GM12878 (cell line): Measurements from ENCODE around the gene NAT8. TPM values are rescaled to one million over a fixed set of nuclear protein-coding genes. Genes with fewer than 3 reads are reported as not detected.
"Not testable (repeated sequence)": the region's sequence is repeated elsewhere in the genome, so short reads cannot be mapped to it uniquely, and the experiment has no call there.

Experiments used
- ATAC-seq: fragments of 200-7000 bp; cut with Tn5 transposase; 3 replicates; pipeline ENCODE4 v1.9.1; 2020; ENCODE audit warnings: mild to moderate bottlenecking, moderate library complexity
- BruUV-seq: library from RNA; stranded (reverse); fragments of 400-500 nt; replicated peaks from 2 replicates; lab custom pipeline; 2021; lab: Mats Ljungman, UMichigan
- CTCF ChIA-PET: fragments of 300-600 bp; sonication (Branson Sonifier 250); formaldehyde crosslinking; extraction: SDS; loops from one replicate; lab custom pipeline; 2021; ENCODE audit warnings: inconsistent platforms; lab: Yijun Ruan, JAX
- POLR2A ChIA-PET: fragments of 350-600 bp; formaldehyde crosslinking; extraction: SDS; loops from one replicate; lab custom pipeline; 2021; ENCODE audit warnings: inconsistent platforms; lab: Charles Lee
- RAD21 ChIA-PET: fragments of 300-600 bp; sonication (Branson Sonifier 250); formaldehyde crosslinking; loops from one replicate; lab custom pipeline; 2023; ENCODE audit warnings: antibody characterized with exemption; ENCODE audit not compliant: unreplicated experiment; lab: Charles Lee
- SMC1A ChIA-PET: fragments of 300-600 bp; sonication (Branson Sonifier 250); formaldehyde crosslinking; loops from one replicate; lab custom pipeline; 2023; ENCODE audit not compliant: unreplicated experiment, uncharacterized antibody; lab: Charles Lee
- DNase-seq: peaks from one replicate; pipeline ENCODE4 v3.0.0-alpha.2; 2011; ENCODE audit warnings: low read depth, low spot score
- FAIRE-seq: peaks from 3 replicates; lab custom pipeline; 2011; peaks lifted over from hg19 to GRCh38; lab: Jason Lieb, UNC
- H2AFZ ChIP-seq: 2 replicates; pipeline ENCODE4 v1.6.0; 2011; ENCODE audit warnings: low read depth, low read length, control low read depth; ENCODE audit not compliant: control insufficient read depth
- H3K27ac ChIP-seq: 2 replicates; pipeline ENCODE4 v1.5.1; 2011; ENCODE audit warnings: control low read depth; ENCODE audit not compliant: control insufficient read depth, insufficient read depth
- H3K27me3 ChIP-seq, 2 experiments: replicated peaks in 1 of 2; 2 replicates each; pipeline versions ENCODE4 v1.6.0 to v1.6.1; 2011; ENCODE audit warnings: low read length in 1 of 2; ENCODE audit not compliant: control insufficient read depth in 2 of 2, insufficient read depth in 2 of 2
- H3K36me3 ChIP-seq, 2 experiments: 2 replicates each; pipeline ENCODE4 v1.5.1; 2011; ENCODE audit warnings: low read length in 1 of 2; ENCODE audit not compliant: control insufficient read depth in 2 of 2, insufficient read depth in 2 of 2
- H3K4me1 ChIP-seq: 2 replicates; pipeline ENCODE4 v1.6.1; 2011; ENCODE audit warnings: mild to moderate bottlenecking, low read length, moderate library complexity, mixed read lengths; ENCODE audit not compliant: control insufficient read depth, insufficient read depth
- H3K4me2 ChIP-seq: 2 replicates; pipeline ENCODE4 v1.6.0; 2011; ENCODE audit warnings: control low read depth; ENCODE audit not compliant: control insufficient read depth, insufficient read depth
- H3K4me3 ChIP-seq: fragments of 200-600 bp; sonication (generic); 2 replicates; pipeline ENCODE4 v1.5.1; 2016
- H3K79me2 ChIP-seq: 2 replicates; pipeline ENCODE4 v1.6.0; 2011; ENCODE audit warnings: low read length; ENCODE audit not compliant: control insufficient read depth, insufficient read depth
- H3K9ac ChIP-seq: 2 replicates; pipeline ENCODE4 v1.8.0; 2011; ENCODE audit warnings: low read length, control low read depth, mixed read lengths; ENCODE audit not compliant: control insufficient read depth, insufficient read depth
- H3K9me3 ChIP-seq: replicated peaks from 3 replicates; pipeline ENCODE4 v1.5.1; 2011; ENCODE audit warnings: mild to moderate bottlenecking, low read length; ENCODE audit not compliant: control insufficient read depth, insufficient read depth
- H4K20me1 ChIP-seq: 2 replicates; pipeline ENCODE4 v1.6.0; 2011; ENCODE audit not compliant: control insufficient read depth, insufficient read depth
- E2F8 ChIP-seq: fragments of 450-650 bp; IDR thresholded peaks from 2 replicates; pipeline ENCODE4 v1.6.1; 2018; ENCODE audit warnings: mild to moderate bottlenecking, low read depth, moderate library complexity; ENCODE audit not compliant: partially characterized antibody
- WGBS: methylation state at CpG from one replicate; pipeline ENCODE4 v1.1.6; 2016; ENCODE audit warnings: low lambda C conversion rate; ENCODE audit not compliant: insufficient replicate concordance, insufficient coverage; ENCODE audit errors: missing lambda C conversion rate; 5-methylcytosine and 5-hydroxymethylcytosine counted together
- in situ Hi-C: fragments of 300-500 bp; cut with MboI; formaldehyde crosslinking; loops from 9 replicates; pipeline ENCODE4 v1.14.3; 2018; ENCODE audit warnings: mixed read lengths
- intact Hi-C: fragments of 100-400 bp; cut with micrococcal nuclease; formaldehyde crosslinking; loops from one replicate; pipeline ENCODE4 v1.14.2; 2022; ENCODE audit not compliant: unreplicated experiment
- polyA plus RNA-seq, 11 experiments: library from polyadenylated mRNA; depleted of rRNA in 4 of 11; unstranded in 6 of 11; stranded (reverse) in 5 of 11; fragments of >200 nt; fragmentation: Nextera tagmentation in 4 of 11; fragmentation: Illumina TruSeq in 1 of 11; extraction: Ambion mirVana in 4 of 11; extraction: Trizol in 1 of 11; gene quantifications; 1 replicate in 1 of 11; 2 replicates in 10 of 11; pipeline versions ENCODE4 v1.2.1 to v1.2.3, GENCODE V29; 2011 to 2016; ENCODE audit warnings: inconsistent platforms in 2 of 11, missing spikeins in 2 of 11, low read depth in 1 of 11
- total RNA-seq, 4 experiments: library from RNA; depleted of rRNA in 3 of 4; stranded (reverse); fragments of >200 nt in 3 of 4; fragmentation: Illumina TruSeq in 1 of 4; extraction: Trizol in 1 of 4; gene quantifications; 2 replicates each; pipeline versions ENCODE4 v1.2.1 to v1.2.3, GENCODE V29; 2013 to 2021

Gene NAT8
- total and polyA plus RNA-seq, 10 of the 15 experiments (the other 5 are each of a cell fraction or from before 2014, with no cell fraction given) = not detected

- TF ChIP-seq E2F8 = no peak
Measured at GRCh38 chr2:73685764-73686438, 43.7 kb upstream of the NAT8 start (continued).

GRCh38 chr2:73684905-73685304 is 42.7 kb upstream of the NAT8 start:
- CTCF ChIA-PET, ATAC-seq, POLR2A ChIA-PET, H3K9ac ChIP-seq, H3K4me1 ChIP-seq, FAIRE-seq, H3K27ac ChIP-seq, in situ Hi-C loops, H3K36me3 ChIP-seq, H3K79me2 ChIP-seq, H3K4me3 ChIP-seq, H3K9me3 ChIP-seq, SMC1A ChIA-PET, DNase-seq, H2AFZ ChIP-seq, H4K20me1 ChIP-seq, BruUV-seq, H3K4me2 ChIP-seq, RAD21 ChIA-PET, H3K27me3 ChIP-seq: not testable (repeated sequence)
- intact Hi-C loops = loop anchor here (10.0 kb wide), 2 partner anchors 140 to 460 kb away; partner anchors contain the start of genes BOLA3 and STAMBP
- 30% methylated on average over 5 of the region's 9 CpGs for WGBS

GRCh38 chr2:73684325-73684724 is 42.1 kb upstream of the NAT8 start:
- CTCF ChIA-PET, H3K27me3 ChIP-seq, H3K36me3 ChIP-seq, DNase-seq, SMC1A ChIA-PET, H2AFZ ChIP-seq, H3K9ac ChIP-seq, in situ Hi-C loops, POLR2A ChIA-PET, H3K9me3 ChIP-seq, H3K4me1 ChIP-seq, H4K20me1 ChIP-seq, H3K79me2 ChIP-seq, FAIRE-seq, ATAC-seq, RAD21 ChIA-PET, BruUV-seq, H3K4me2 ChIP-seq, H3K4me3 ChIP-seq, H3K27ac ChIP-seq: not testable (repeated sequence)
- intact Hi-C loops = loop anchor here (10.0 kb wide), 2 partner anchors 140 to 460 kb away; partner anchors contain the start of genes BOLA3 and STAMBP
- WGBS = 0% methylated on average over 1 of the region's 1 CpG
